ENCODE results near the gene ZNF230.

Gene ZNF230

DNA sequence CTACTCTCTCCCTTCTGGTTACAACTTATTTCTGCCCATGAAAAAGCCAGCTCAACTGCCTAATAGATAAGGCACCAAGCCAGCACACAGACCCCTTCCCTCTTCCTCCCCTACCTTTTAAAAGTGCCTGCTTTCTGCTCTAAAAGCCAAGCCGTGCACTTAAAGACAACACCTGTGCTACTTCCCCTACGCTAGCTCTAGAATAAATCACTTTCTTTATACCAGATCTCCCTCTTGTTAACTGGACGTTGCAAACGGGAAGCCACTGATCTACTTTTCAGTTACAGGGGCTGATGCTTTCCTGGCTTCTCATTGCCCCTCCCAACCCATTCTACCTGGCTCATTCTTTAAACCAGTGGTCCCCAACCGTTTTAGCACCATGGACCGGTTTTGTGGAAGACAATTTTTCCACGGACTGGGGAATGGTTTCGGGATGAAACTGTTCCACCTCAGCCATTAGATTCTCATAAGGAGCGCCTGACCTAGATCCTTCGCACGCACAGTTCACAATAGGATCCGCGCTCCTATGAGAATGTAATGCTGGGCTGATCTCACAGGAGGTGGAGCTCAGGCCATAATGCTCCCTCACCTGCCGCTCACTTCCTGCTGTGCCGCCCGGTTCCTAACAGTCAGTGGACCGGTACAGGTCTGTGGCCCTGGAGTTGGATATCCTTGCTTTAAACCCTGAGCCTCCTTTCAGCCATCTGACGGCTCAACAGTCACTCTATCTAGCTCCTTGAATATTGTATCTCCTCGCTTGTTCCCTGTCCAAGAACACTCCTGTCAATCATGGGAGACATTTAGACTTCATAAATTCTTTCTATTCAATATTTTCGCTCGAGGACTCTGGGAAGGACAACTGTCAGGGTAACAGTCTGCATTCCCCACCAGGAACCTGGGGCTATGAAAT, 48.2 kb downstream of the ZNF230 start:
- no peak for DNase-seq

DNA sequence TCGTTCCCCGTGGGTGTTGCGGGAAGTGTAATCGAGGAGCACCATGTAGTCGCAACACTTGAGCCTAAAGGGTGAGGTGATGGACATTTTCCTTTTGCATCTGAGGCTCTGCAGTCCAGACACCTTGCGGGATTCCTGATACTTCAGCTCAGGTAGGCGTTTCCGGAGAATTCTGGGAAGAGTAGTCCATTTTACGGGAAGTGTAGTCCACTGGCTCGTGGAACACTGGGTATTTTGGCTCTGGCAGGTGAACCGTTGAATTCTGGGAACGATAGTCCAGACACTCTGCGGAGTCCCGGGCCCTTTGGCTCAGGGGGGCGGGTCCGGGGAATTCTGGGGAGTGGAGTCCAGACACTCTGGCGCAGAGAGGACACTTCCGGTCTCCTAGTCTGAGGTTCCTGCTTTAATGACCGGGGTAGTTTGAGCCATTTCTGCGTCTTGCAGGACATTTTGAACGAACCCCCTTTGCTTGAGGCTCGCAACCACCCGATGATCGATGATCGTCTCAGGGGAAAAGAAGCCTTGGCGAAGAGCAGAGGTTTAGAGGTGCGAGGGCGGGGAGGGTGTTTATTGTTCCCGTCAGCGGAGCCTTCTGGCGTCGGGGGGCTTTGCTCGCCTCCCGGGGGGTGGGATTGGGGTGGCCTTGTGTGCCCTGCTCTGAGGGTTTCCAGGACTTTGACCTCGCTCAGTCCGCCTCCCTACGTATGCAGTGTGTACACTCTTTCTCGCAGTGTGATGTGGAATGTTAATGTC, 49.1 kb downstream of the ZNF230 start, which contains the start of gene ZNF223:
Gene ZNF223 (plus strand): TSS at position 387 of the 753 bp plus-strand sequence. CDS start 3,141 bp downstream, outside the sequence.
- peak; percentile 93 for DNase-seq

DNA sequence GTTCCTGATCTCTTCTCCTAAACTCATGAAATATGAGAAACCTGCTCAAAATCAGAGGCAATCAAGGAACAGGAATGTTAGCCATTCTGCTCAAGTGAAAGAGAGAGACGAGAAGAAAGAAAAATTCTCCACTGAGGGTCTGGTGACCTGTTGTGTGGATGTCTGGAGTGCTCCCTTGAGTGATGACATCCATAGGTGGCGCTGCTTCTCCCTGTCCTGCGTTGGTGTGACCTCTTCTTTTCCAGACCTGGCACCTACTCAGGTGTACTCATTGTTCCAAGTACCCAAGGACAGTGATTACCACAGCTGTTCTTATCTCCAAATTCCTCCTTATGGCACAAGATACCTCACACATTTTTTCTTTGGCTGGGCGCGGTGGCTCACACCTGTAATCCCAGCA, 53.1 kb downstream of the ZNF230 start:
- DNase-seq, result no peak

DNA sequence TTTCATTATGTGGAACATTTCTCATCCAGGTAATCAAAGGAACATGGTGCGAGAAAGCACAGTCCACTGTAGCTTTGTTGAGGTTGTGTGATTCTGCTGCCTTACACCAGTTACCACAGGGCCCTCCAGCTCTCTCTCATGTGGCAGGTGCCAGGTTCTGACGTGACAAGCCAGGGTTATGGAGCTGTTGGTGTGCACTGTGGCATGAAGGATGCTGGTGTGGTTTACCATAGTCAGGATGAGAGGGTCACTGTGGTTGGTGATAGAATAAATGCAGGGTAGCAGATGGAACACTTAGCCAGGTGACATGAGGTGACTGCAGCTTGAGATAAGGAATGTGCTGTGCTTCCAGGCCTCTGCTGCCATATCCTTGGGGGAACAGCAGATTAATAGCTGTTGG, 56.5 kb downstream of the ZNF230 start:
- no peak for DNase-seq

DNA sequence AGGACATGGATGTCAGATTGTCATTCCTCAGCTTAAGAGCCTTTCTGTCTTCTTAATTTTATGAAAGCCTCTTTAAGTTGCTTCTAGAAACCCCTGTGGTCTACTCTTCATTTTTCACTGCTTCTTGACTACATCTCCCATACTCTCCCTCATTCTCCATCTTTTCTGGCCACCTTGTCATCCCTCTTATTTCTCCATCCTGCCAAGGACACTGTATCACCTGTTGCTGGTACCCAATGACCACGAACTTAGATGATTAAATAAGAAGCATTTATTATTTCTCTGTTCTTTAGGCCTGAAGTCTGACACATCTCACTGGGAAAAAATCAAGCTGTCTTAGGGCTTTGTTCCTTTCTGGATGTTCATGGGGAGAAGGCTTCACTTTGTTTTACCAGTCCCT, 58.3 kb downstream of the ZNF230 start:
- no peak for DNase-seq

Measured in HCEC 1CT (cell line).